ENCODE measurements around the gene PDLIM5. TPM values are rescaled to one million over a fixed set of nuclear protein-coding genes. Genes with fewer than 3 reads are reported as not detected.
A peak's percentile ranks its signal among the peaks of the same experiment; 100 is the strongest.
"Not testable (repeated sequence)": the region's sequence is repeated elsewhere in the genome, so short reads cannot be mapped to it uniquely, and the experiment has no call there.

PDLIM5 gene
- total and polyA plus RNA-seq, 7 donors: 215 to 840 (median 480) TPM

DNA sequence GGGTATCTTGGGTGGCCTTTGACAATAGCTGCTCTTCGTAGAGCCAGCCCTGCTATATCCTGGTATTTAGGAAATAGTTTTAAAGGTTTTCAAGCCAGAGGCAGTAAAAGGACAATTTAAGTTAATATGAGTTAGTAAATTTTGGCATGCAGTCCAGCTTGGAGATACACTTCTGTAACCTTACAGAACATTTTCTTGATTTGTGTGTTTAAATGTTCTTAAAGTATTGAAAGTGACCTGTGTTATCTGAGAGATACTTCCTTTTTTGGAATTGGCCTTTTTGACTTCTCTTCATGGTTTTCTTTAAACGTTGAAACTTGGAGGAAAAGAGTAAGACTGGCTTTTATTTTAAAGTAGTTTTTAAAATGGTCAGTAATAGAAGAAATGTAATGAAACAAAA is 25.5 kb downstream of the PDLIM5 start:
- Histone ChIP-seq H3K4me3 (no peak overlapping the region), H3K27ac (peak overlapping the region; percentile 84), H3K27me3 (ENCODE audit: insufficient read depth in 3 of 3, low read length in 2 of 3) (no peaks in the 10 kb centered on the region), H3K36me3 (ENCODE audit: insufficient read depth in 1 of 2, low read depth in 1 of 2) (no peaks in the 10 kb centered on the region), H3K4me1 (peaks cover 89% of the 10 kb centered on the region), H3K9me3 (no peaks in the 10 kb centered on the region)
- intact Hi-C loops (cut with DNase I): no loop called here
- TF ChIP-seq, protein P1, sequence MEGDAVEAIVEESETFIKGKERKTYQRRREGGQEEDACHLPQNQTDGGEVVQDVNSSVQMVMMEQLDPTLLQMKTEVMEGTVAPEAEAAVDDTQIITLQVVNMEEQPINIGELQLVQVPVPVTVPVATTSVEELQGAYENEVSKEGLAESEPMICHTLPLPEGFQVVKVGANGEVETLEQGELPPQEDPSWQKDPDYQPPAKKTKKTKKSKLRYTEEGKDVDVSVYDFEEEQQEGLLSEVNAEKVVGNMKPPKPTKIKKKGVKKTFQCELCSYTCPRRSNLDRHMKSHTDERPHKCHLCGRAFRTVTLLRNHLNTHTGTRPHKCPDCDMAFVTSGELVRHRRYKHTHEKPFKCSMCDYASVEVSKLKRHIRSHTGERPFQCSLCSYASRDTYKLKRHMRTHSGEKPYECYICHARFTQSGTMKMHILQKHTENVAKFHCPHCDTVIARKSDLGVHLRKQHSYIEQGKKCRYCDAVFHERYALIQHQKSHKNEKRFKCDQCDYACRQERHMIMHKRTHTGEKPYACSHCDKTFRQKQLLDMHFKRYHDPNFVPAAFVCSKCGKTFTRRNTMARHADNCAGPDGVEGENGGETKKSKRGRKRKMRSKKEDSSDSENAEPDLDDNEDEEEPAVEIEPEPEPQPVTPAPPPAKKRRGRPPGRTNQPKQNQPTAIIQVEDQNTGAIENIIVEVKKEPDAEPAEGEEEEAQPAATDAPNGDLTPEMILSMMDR (IDR thresholded peaks at IDR 0.05): no peak
- 17 to 30% (median 17%) methylated on average over 2 of the region's 2 CpGs for WGBS, 3 donors
- no peak for DNase-seq
- no peak for ATAC-seq

DNA sequence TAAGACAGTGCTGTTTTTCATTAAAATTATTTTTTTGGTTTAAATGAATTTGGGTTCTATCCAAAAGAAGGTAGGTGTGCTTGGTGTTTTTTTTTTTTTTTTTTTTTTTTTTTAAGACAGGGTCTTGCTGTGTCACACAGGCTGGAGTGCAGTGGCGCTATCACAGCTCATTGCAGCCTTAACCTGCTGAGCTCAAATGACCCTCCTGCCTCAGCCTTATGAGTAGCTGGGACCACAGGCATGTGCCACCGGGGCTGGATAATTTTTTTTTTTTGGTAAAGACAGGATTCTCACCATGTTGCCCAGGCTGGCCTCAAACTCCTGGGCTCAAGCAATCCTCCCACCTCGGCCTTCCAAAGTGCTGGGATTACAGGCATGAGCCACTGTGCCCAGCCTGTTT is 27.1 kb downstream of the PDLIM5 start:
- H3K4me3 ChIP-seq; H3K36me3 ChIP-seq (ENCODE audit: insufficient read depth in 1 of 2, low read depth in 1 of 2); H3K9me3 ChIP-seq; intact Hi-C loops (cut with DNase I); DNase-seq; H3K27me3 ChIP-seq (ENCODE audit: insufficient read depth in 3 of 3, low read length in 2 of 3): not testable (repeated sequence)
- peak in 3 of 4 donors; percentile 63 to 67 (median 66) for ATAC-seq
- Histone ChIP-seq H3K27ac (peak overlapping the region; percentile 84), H3K4me1 (peaks cover 88% of the 10 kb centered on the region)
- 46 to 65% (median 46%) methylated on average over 3 of the region's 3 CpGs for WGBS, 3 donors

DNA sequence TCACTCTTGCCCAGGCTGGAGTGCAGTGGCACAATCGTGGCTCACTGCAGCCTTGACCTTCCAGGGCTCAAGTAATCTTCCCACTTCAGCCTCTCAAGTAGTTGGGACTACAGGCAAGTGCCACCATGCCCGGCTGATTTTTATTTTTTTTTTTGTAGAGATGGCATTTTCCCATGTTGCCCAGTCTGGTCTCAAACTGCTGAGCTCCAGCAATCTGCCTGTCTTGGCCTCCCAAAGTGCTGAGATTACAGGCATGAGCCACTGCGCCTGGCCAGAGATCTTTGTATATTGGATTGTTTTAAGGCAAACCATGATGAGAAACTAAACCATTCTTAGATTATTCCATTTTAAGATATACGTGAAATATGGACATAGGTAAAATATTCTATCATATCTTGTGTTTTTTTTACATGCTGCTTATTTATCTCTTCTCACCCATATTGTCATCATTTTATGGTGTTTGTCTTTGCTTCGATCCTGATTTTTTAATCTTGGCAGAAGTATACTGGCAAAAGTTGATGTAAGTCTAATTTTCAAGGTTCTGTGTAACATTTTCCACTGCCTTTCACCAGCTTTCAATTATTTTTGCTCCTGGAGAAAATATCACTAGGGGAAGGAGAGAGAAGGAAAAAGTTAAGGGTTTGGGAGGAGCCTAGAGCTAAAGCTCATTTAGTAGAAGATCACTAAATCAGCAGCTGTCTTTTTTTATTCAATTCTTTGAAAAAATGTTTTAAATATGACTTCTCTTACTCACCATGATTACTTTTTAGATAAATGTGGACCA is 27.8 kb downstream of the PDLIM5 start:
- Histone ChIP-seq H3K36me3 (ENCODE audit: insufficient read depth in 1 of 2, low read depth in 1 of 2) (no peaks in the 10 kb centered on the region), H3K27me3 (ENCODE audit: insufficient read depth in 3 of 3, low read length in 2 of 3) (no peaks in the 10 kb centered on the region), H3K9me3 (no peaks in the 10 kb centered on the region), H3K4me3 (peak overlapping the region; percentile 0), H3K27ac (peak overlapping the region; percentile 84), H3K4me1 (peaks cover 88% of the 10 kb centered on the region)
- WGBS, 3 donors: 40 to 71% (median 45%) methylated on average over 5 of the region's 5 CpGs
- DNase-seq (no peak), ATAC-seq (peak in 2 of 4 donors; percentile 18 to 23)
- intact Hi-C loops (cut with DNase I): no loop called here
- TF ChIP-seq, protein P1 (IDR thresholded peaks at IDR 0.05): no peak

DNA sequence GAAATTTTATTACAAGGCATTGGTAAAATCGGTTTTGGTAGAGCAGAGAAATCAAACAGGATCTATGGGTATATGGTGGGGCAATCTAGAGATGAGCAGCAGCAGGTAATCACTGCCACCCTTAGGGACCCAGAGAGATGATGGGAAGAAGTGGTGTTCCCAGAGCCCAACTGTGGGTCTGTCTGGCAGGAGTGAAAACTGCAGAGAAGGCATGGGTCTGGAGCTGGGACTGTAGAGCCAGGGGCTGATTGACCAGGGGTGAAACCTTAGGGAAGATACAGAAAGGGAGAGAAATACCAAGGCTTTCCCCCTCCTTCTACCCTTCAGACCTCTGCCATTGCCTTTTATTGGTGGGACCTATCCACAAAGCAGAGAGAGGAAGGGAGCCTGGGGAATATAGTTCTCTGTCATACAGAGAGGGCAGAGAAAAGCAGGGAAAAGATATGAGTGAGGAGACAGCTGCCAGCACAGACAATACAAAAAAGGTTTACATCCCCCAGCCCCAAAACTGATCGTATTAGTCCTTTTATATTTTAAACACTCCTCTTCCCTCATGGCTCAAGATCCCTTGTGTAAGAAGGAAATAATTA is 28.7 kb downstream of the PDLIM5 start:
- DNase-seq (no peak), ATAC-seq (peak; percentile 8 to 27 (median 18))
- Histone ChIP-seq H3K27ac (peak overlapping the region; percentile 84), H3K4me3 (peak overlapping the region; percentile 0), H3K4me1 (peaks cover 81% of the 10 kb centered on the region), H3K27me3 (ENCODE audit: insufficient read depth in 3 of 3, low read length in 2 of 3) (no peaks in the 10 kb centered on the region), H3K36me3 (ENCODE audit: insufficient read depth in 1 of 2, low read depth in 1 of 2) (no peaks in the 10 kb centered on the region), H3K9me3 (no peaks in the 10 kb centered on the region)
- WGBS, 3 donors: 59 to 82% (median 70%) methylated on average over 2 of the region's 2 CpGs
- intact Hi-C loops (cut with DNase I): no loop called here
- TF ChIP-seq, protein P1 (IDR thresholded peaks at IDR 0.05): no peak

DNA sequence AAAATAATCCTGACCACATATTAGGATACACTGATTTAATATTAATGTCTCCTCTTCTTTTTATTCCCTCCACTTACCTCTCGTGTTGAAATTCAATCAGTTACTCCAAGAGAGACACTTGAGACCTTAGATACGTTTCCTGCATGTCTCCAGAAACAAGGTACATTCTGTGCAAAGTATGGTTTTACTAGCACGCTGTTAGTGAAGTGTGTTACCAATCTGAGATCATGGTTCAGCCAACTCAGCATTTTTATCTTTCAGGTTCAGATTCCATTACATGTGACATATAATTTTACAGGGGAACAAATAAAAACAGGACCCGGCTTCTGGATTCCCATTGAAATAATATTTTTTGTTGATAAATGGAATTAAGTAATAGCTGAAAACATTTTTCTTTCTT is 32.2 kb downstream of the PDLIM5 start:
- DNase-seq (no peak), ATAC-seq (peak in 3 of 4 donors; percentile 34 to 50 (median 40))
- TF ChIP-seq, protein P1 (IDR thresholded peaks at IDR 0.05): no peak
- no peaks in the 10 kb centered on the region for H3K27me3 ChIP-seq (ENCODE audit: insufficient read depth in 3 of 3, low read length in 2 of 3)
- intact Hi-C loops (cut with DNase I): no loop called here
- H3K4me3 ChIP-seq: no peak overlapping the region
- no peaks in the 10 kb centered on the region for H3K36me3 ChIP-seq (ENCODE audit: insufficient read depth in 1 of 2, low read depth in 1 of 2)
- peak overlapping the region; percentile 84 for H3K27ac ChIP-seq
- H3K9me3 ChIP-seq: no peaks in the 10 kb centered on the region
- WGBS, 3 donors: 30 to 45% (median 35%) methylated on average over 4 of the region's 4 CpGs
- peaks cover 89% of the 10 kb centered on the region for H3K4me1 ChIP-seq
